IMR-90 (cell line): ENCODE measurements around the gene DONSON. TPM values are rescaled to one million over a fixed set of nuclear protein-coding genes. Genes with fewer than 3 reads are reported as not detected.

Experiments
- ATAC-seq: fragments of 200-7000 bp; cut with Tn5 transposase; 2 replicates; pipeline ENCODE4 v1.9.1; 2020; ENCODE audit warnings: low read depth, mild to moderate bottlenecking, moderate library complexity
- BruUV-seq: library from RNA; stranded (reverse); fragments of 400-500 nt; replicated peaks from 2 replicates; lab custom pipeline; 2021; lab: Mats Ljungman, UMichigan
- CTCF ChIA-PET: fragments of 300-600 bp; formaldehyde crosslinking; extraction: SDS; loops from one replicate; lab custom pipeline; 2021; ENCODE audit warnings: antibody characterized with exemption; lab: Yijun Ruan, JAX
- POLR2A ChIA-PET: fragments of 300-600 bp; sonication (Branson Sonifier 250); formaldehyde crosslinking; loops from one replicate; lab custom pipeline; 2022; ENCODE audit warnings: antibody characterized with exemption; ENCODE audit not compliant: unreplicated experiment; lab: Charles Lee
- DNase-seq: peaks from one replicate; pipeline ENCODE4 v3.0.0; 2013
- H2AFZ ChIP-seq: replicated peaks from 2 replicates; pipeline ENCODE3; 2013; ENCODE audit warnings: low read length, mild to moderate bottlenecking; ENCODE audit not compliant: poor library complexity
- H2AK5ac ChIP-seq: 2 replicates; pipeline ENCODE4 v1.6.1; 2013; ENCODE audit warnings: low read depth, low read length, inconsistent platforms
- H2AK9ac ChIP-seq: replicated peaks from 2 replicates; pipeline ENCODE3; 2013; ENCODE audit warnings: mild to moderate bottlenecking, low read depth, low read length, moderate library complexity; ENCODE audit not compliant: poor library complexity
- H2BK120ac ChIP-seq: 2 replicates; pipeline ENCODE4 v1.6.1; 2013; ENCODE audit warnings: low read depth, low read length, inconsistent platforms
- H2BK15ac ChIP-seq: 3 replicates; pipeline ENCODE4 v1.6.1; 2013; ENCODE audit warnings: low read depth, low read length, inconsistent platforms
- H2BK20ac ChIP-seq: 2 replicates; pipeline ENCODE4 v1.6.1; 2013; ENCODE audit warnings: low read depth, mild to moderate bottlenecking, inconsistent platforms, low read length, moderate library complexity
- H2BK5ac ChIP-seq: 2 replicates; pipeline ENCODE4 v1.6.1; 2013; ENCODE audit warnings: mild to moderate bottlenecking, low read depth, low read length, inconsistent platforms; ENCODE audit not compliant: poor library complexity, severe bottlenecking
- H3K14ac ChIP-seq: replicated peaks from 2 replicates; pipeline ENCODE4 v1.6.1; 2013; ENCODE audit warnings: low read depth, low read length, inconsistent platforms
- H3K18ac ChIP-seq: 2 replicates; pipeline ENCODE4 v1.6.1; 2013; ENCODE audit warnings: low read depth, low read length, control low read depth
- H3K23ac ChIP-seq: 2 replicates; pipeline ENCODE4 v1.6.1; 2013; ENCODE audit warnings: low read depth, low read length, inconsistent platforms
- H3K27ac ChIP-seq: 2 replicates; pipeline ENCODE4 v1.5.1; 2013; ENCODE audit warnings: mild to moderate bottlenecking, control low read depth, low read length; ENCODE audit not compliant: insufficient read depth
- H3K27me3 ChIP-seq: 2 replicates; pipeline ENCODE4 v1.6.1; 2013; ENCODE audit warnings: low read length; ENCODE audit not compliant: control insufficient read depth, insufficient read depth
- H3K36me3 ChIP-seq: 2 replicates; pipeline ENCODE4 v1.6.1; 2013; ENCODE audit warnings: low read length, mixed read lengths; ENCODE audit not compliant: control insufficient read depth, insufficient read depth
- H3K4ac ChIP-seq: 2 replicates; pipeline ENCODE4 v1.6.1; 2013; ENCODE audit warnings: low read depth, low read length, inconsistent platforms
- H3K4me1 ChIP-seq: 2 replicates; pipeline ENCODE4 v1.6.1; 2013; ENCODE audit warnings: low read length, mixed read lengths; ENCODE audit not compliant: control insufficient read depth, insufficient read depth
- H3K4me2 ChIP-seq: 2 replicates; pipeline ENCODE4 v1.6.1; 2013; ENCODE audit warnings: low read depth, mild to moderate bottlenecking, control low read depth, low read length, moderate library complexity
- H3K4me3 ChIP-seq: 2 replicates; pipeline ENCODE4 v1.5.1; 2013; ENCODE audit warnings: low read depth, mild to moderate bottlenecking, control low read depth, low read length, moderate library complexity; ENCODE audit not compliant: insufficient read depth
- H3K56ac ChIP-seq: 2 replicates; pipeline ENCODE4 v1.6.1; 2013; ENCODE audit warnings: low read length, inconsistent platforms; ENCODE audit not compliant: insufficient read depth; ENCODE audit errors: extremely low read depth
- H3K79me1 ChIP-seq, 2 experiments: 2 replicates each; pipeline ENCODE4 v1.6.1; 2013; ENCODE audit warnings: low read length in 2 of 2, inconsistent platforms in 1 of 2, low read depth in 1 of 2
- H3K9ac ChIP-seq: 2 replicates; pipeline ENCODE4 v1.6.1; 2013; ENCODE audit warnings: low read depth, low read length, control low read depth
- H3K9me1 ChIP-seq: 2 replicates; pipeline ENCODE4 v1.6.1; 2013; ENCODE audit warnings: low read length, inconsistent platforms; ENCODE audit not compliant: insufficient read depth
- H3K9me3 ChIP-seq: 2 replicates; pipeline ENCODE4 v1.6.1; 2013; ENCODE audit warnings: low read length; ENCODE audit not compliant: control insufficient read depth, insufficient read depth
- H4K20me1 ChIP-seq: 2 replicates; pipeline ENCODE4 v1.6.1; 2013; ENCODE audit warnings: low read length, inconsistent platforms; ENCODE audit not compliant: insufficient read depth
- H4K5ac ChIP-seq: 2 replicates; pipeline ENCODE4 v1.6.1; 2013; ENCODE audit warnings: mild to moderate bottlenecking, low read depth, low read length, control low read depth
- H4K8ac ChIP-seq, 2 experiments: 2 replicates each; pipeline ENCODE4 v1.6.1; 2013; ENCODE audit warnings: low read depth in 2 of 2, low read length in 2 of 2, control low read depth in 1 of 2, inconsistent platforms in 1 of 2
- H4K91ac ChIP-seq: 2 replicates; pipeline ENCODE4 v1.6.1; 2013; ENCODE audit warnings: low read depth, low read length, inconsistent platforms; ENCODE audit not compliant: insufficient read depth
- BHLHE40 ChIP-seq: fragments of 150-350 bp; IDR thresholded peaks from 2 replicates; pipeline ENCODE4 v1.6.1; 2016; ENCODE audit warnings: mild to moderate bottlenecking, low read depth, low read length
- CEBPB ChIP-seq: IDR thresholded peaks from 2 replicates; pipeline ENCODE4 v1.6.1; 2012; ENCODE audit warnings: low read depth, low read length, improper control_type of control experiment
- CHD1 ChIP-seq: IDR thresholded peaks from 2 replicates; pipeline ENCODE4 v1.6.1; 2012; ENCODE audit warnings: low read depth, low read length, improper control_type of control experiment
- CTCF ChIP-seq: conservative IDR thresholded peaks from 2 replicates; pipeline ENCODE4 v1.5.1; 2012; ENCODE audit warnings: mild to moderate bottlenecking, low read depth, low read length, improper control_type of control experiment
- ELK1 ChIP-seq: fragments of 150-350 bp; IDR thresholded peaks from 2 replicates; pipeline ENCODE4 v1.6.1; 2016; ENCODE audit warnings: low read depth, mild to moderate bottlenecking, low read length, moderate library complexity, borderline replicate concordance
- FOS ChIP-seq: fragments of 150-350 bp; IDR thresholded peaks from 2 replicates; pipeline ENCODE4 v1.6.1; 2016; ENCODE audit warnings: low read depth, low read length
- MAFK ChIP-seq: IDR thresholded peaks from 2 replicates; pipeline ENCODE4 v1.6.1; 2012; ENCODE audit warnings: low read depth, low read length, improper control_type of control experiment
- MAZ ChIP-seq: IDR thresholded peaks from 2 replicates; pipeline ENCODE4 v1.6.1; 2012; ENCODE audit warnings: low read depth, mild to moderate bottlenecking, low read length, improper control_type of control experiment, moderate library complexity, borderline replicate concordance
- MXI1 ChIP-seq: IDR thresholded peaks from 2 replicates; pipeline ENCODE4 v1.6.1; 2012; ENCODE audit warnings: low read depth, mild to moderate bottlenecking, low read length, moderate library complexity, borderline replicate concordance
- NFE2L2 ChIP-seq: fragments of 150-350 bp; IDR thresholded peaks from 2 replicates; pipeline ENCODE4 v1.6.1; 2016; ENCODE audit warnings: low read depth, mild to moderate bottlenecking, low read length
- POLR2A ChIP-seq: IDR thresholded peaks from 2 replicates; pipeline ENCODE4 v1.6.1; 2012; ENCODE audit warnings: mild to moderate bottlenecking, low read depth, low read length
- RAD21 ChIP-seq: IDR thresholded peaks from 2 replicates; pipeline ENCODE4 v1.6.1; 2012; ENCODE audit warnings: low read length, improper control_type of control experiment
- RCOR1 ChIP-seq: IDR thresholded peaks from 2 replicates; pipeline ENCODE4 v1.6.1; 2012; ENCODE audit warnings: mild to moderate bottlenecking, low read length, improper control_type of control experiment; ENCODE audit not compliant: insufficient replicate concordance
- RFX5 ChIP-seq: IDR thresholded peaks from 2 replicates; pipeline ENCODE4 v1.8.0; 2012; ENCODE audit warnings: low read depth, mild to moderate bottlenecking, low read length, moderate library complexity
- SMC3 ChIP-seq: fragments of 150-350 bp; IDR thresholded peaks from 2 replicates; pipeline ENCODE4 v1.6.1; 2016; ENCODE audit warnings: low read depth, mild to moderate bottlenecking, antibody characterized with exemption, low read length, moderate library complexity
- USF2 ChIP-seq: fragments of 150-350 bp; IDR thresholded peaks from 2 replicates; pipeline ENCODE4 v1.6.1; 2017; ENCODE audit warnings: mild to moderate bottlenecking, antibody characterized with exemption, low read length, low read depth
- WGBS, 2 experiments: methylation state at CpG; one replicate each; pipeline versions ENCODE4 v1.1.5 to v1.1.7; 2013; ENCODE audit warnings: missing lambda C conversion rate in 2 of 2; ENCODE audit not compliant: insufficient read length in 1 of 2; ENCODE audit errors: extremely low coverage in 2 of 2; 5-methylcytosine and 5-hydroxymethylcytosine counted together
- dilution Hi-C: fragments of 300-500 bp; cut with HindIII; formaldehyde crosslinking; loops from one replicate; pipeline ENCODE4 v1.14.3; 2018; ENCODE audit warnings: low sequenced_read_pairs; ENCODE audit not compliant: unreplicated experiment
- in situ Hi-C: fragments of 300-500 bp; cut with MboI; formaldehyde crosslinking; loops from 3 replicates; pipeline ENCODE4 v1.14.3; 2019; ENCODE audit warnings: low sequenced_read_pairs, inconsistent platforms, mixed read lengths
- intact Hi-C: fragments of 100-400 bp; cut with micrococcal nuclease; formaldehyde crosslinking; loops from 2 replicates; pipeline ENCODE4 v1.10.0; 2022
- polyA plus RNA-seq, 3 experiments: library from polyadenylated mRNA; depleted of rRNA; stranded (reverse); fragments of >200 nt; gene quantifications; 2 replicates each; pipeline ENCODE4 v1.2.3, GENCODE V29; 2012; ENCODE audit warnings: low replicate concordance in 1 of 3
- total RNA-seq: library from RNA; depleted of rRNA; stranded (reverse); fragments of >200 nt; gene quantifications from 2 replicates; pipeline ENCODE4 v1.2.3, GENCODE V29; 2012

The DONSON gene
- total and polyA plus RNA-seq, 2 of the 4 experiments (the other 2 are of a cell fraction) = 14.3 to 16.6 TPM

- H3K27ac ChIP-seq = no peak overlapping the region
- H3K9me3 ChIP-seq = no peaks in the 10 kb centered on the region
- H2BK20ac ChIP-seq = no peak overlapping the region
- H3K9ac ChIP-seq = no peak overlapping the region
- H4K20me1 ChIP-seq = peaks cover 63% of the 10 kb centered on the region
- no peak overlapping the region for H4K8ac ChIP-seq
- peaks cover 39% of the 10 kb centered on the region for H3K36me3 ChIP-seq
- no CpG with 5 or more reads among the region's 2 CpGs for WGBS, 2 experiments
- H2AK5ac ChIP-seq = no peak overlapping the region
- H3K4me3 ChIP-seq = no peak overlapping the region
- no peak overlapping the region for H2AK9ac ChIP-seq
- in situ Hi-C loops (no loop called here), dilution Hi-C loops (no loop called here), intact Hi-C loops (no loop called here)
- no peak for ATAC-seq
- ChIA-PET POLR2A (no interaction called here), CTCF (no interaction called here)
- TF ChIP-seq RAD21 = no peak
- no peak for TF ChIP-seq RFX5
- TF ChIP-seq BHLHE40 = no peak
- no peak for TF ChIP-seq ELK1
- TF ChIP-seq CHD1 = no peak
- no peak for TF ChIP-seq USF2
- TF ChIP-seq SMC3 = no peak
- no peak for TF ChIP-seq NFE2L2
- no peak for TF ChIP-seq RCOR1
- no peak for TF ChIP-seq MAFK
- TF ChIP-seq CEBPB = no peak
- no peak for TF ChIP-seq POLR2A
- TF ChIP-seq FOS = no peak
- no peak for TF ChIP-seq MAZ
- TF ChIP-seq MXI1 = no peak
- TF ChIP-seq CTCF = no peak
- H2BK15ac ChIP-seq = no peak overlapping the region
- H2BK120ac ChIP-seq = no peak overlapping the region
- H3K23ac ChIP-seq = no peak overlapping the region
- no peak overlapping the region for H4K91ac ChIP-seq
- no peak overlapping the region for H3K14ac ChIP-seq
- H3K9me1 ChIP-seq = 0 out of 2 replicates have a peak, but pooled peaks cover 4% of the 10 kb centered on the region
- H3K4ac ChIP-seq = no peak overlapping the region
- no peak for DNase-seq
- no peak overlapping the region for H2BK5ac ChIP-seq
- peaks cover 2% of the 10 kb centered on the region; the same call in 1 of the 2 replicates for H3K4me1 ChIP-seq
- H2AFZ ChIP-seq = no peak overlapping the region
- no peak overlapping the region for H3K4me2 ChIP-seq
- no peak overlapping the region for H4K5ac ChIP-seq
- no peak overlapping the region for H3K56ac ChIP-seq
- no peaks in the 10 kb centered on the region for H3K27me3 ChIP-seq
- H3K18ac ChIP-seq = no peak overlapping the region
- H3K79me1 ChIP-seq = peaks cover 18 to 58% of the 10 kb centered on the region in 2 experiments
- BruUV-seq = no TSS peak
These were observed 27.1 kb downstream of the DONSON start for GRCh38 chr21:33561373-33561772.
